Ascending aorta (tissue), 2 donors: ENCODE results near the gene EDRF1. TPM values are rescaled to one million over a fixed set of nuclear protein-coding genes. Genes with fewer than 3 reads are reported as not detected.

Experiments used
- DNase-seq, 2 donors: peaks; one replicate each; pipeline ENCODE4 v3.0.0-alpha.2; 2019; ENCODE audit warnings: low spot score in 2 of 2
- H3K27ac ChIP-seq, 2 donors: fragments of 200-600 bp; sonication (generic); one replicate each; pipeline ENCODE4 v1.5.1; 2016 to 2017; ENCODE audit warnings: mild to moderate bottlenecking in 1 of 2
- H3K27me3 ChIP-seq: fragments of 200-600 bp; sonication (generic); one replicate; pipeline ENCODE4 v1.5.1; 2017
- H3K36me3 ChIP-seq, 2 donors: fragments of 200-600 bp; sonication (generic); one replicate each; pipeline ENCODE4 v1.5.1; 2016
- H3K4me1 ChIP-seq, 2 donors: fragments of 200-600 bp; sonication (generic); one replicate each; pipeline ENCODE4 v1.5.1; 2016 to 2017; ENCODE audit warnings: mild to moderate bottlenecking in 1 of 2
- H3K4me3 ChIP-seq, 2 donors: fragments of 200-600 bp; sonication (generic); one replicate each; pipeline ENCODE4 v1.5.1; 2016 to 2017; ENCODE audit warnings: mild to moderate bottlenecking in 1 of 2
- H3K9me3 ChIP-seq, 2 donors: fragments of 200-600 bp; sonication (generic); one replicate each; pipeline ENCODE4 v1.5.1; 2016
- intact Hi-C: fragments of 100-400 bp; cut with DNase I; formaldehyde crosslinking; loops from one replicate; pipeline ENCODE4 v1.15.1; 2023
- total RNA-seq: library from RNA; depleted of rRNA; stranded (reverse); fragments of >200 nt; gene quantifications from one replicate; pipeline ENCODE4 v1.1.0, GENCODE V29; 2016
- TF ChIP-seq, protein P1 (sequence below), 3 experiments: fragments of 200-600 bp in 2 of 3; fragments of 450-650 bp in 1 of 3; sonication (generic) in 2 of 3; IDR thresholded peaks; one replicate each; pipeline ENCODE4 v1.5.1; 2016 to 2019; ENCODE audit warnings: antibody characterized with exemption in 3 of 3, mild to moderate bottlenecking in 1 of 3, moderate library complexity in 1 of 3

EDRF1 gene
- total RNA-seq, 1 donor from 2014 or later = 0.53 TPM

DNA sequence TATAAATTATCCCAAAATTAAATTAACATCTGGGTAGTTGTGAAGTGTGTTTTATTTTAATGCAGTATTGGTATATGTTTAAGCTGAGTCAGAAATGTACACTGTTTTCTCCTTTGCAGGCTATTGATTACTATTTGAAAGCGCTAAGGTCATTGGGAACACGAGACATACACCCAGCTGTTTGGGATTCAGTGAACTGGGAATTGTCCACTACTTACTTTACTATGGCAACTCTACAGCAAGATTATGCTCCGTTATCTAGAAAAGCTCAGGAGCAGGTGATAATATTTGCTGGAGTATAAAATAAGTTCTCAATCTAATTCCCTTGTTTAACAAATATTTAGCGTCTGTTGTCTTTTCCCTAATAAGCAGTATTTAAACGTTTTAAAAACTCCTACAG is 27.9 kb downstream of the EDRF1 start:
- TF ChIP-seq, protein P1, sequence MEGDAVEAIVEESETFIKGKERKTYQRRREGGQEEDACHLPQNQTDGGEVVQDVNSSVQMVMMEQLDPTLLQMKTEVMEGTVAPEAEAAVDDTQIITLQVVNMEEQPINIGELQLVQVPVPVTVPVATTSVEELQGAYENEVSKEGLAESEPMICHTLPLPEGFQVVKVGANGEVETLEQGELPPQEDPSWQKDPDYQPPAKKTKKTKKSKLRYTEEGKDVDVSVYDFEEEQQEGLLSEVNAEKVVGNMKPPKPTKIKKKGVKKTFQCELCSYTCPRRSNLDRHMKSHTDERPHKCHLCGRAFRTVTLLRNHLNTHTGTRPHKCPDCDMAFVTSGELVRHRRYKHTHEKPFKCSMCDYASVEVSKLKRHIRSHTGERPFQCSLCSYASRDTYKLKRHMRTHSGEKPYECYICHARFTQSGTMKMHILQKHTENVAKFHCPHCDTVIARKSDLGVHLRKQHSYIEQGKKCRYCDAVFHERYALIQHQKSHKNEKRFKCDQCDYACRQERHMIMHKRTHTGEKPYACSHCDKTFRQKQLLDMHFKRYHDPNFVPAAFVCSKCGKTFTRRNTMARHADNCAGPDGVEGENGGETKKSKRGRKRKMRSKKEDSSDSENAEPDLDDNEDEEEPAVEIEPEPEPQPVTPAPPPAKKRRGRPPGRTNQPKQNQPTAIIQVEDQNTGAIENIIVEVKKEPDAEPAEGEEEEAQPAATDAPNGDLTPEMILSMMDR (IDR thresholded peaks at IDR 0.05) = no peak
- DNase-seq = no peak
- no peaks in the 10 kb centered on the region for H3K4me1 ChIP-seq
- H3K4me3 ChIP-seq = no peak overlapping the region
- no peak overlapping the region for H3K27ac ChIP-seq
- peaks cover 80 to 97% of the 10 kb centered on the region in 2 donors for H3K36me3 ChIP-seq
- intact Hi-C loops = no loop called here
- H3K27me3 ChIP-seq = no peaks in the 10 kb centered on the region
- H3K9me3 ChIP-seq = no peaks in the 10 kb centered on the region

DNA sequence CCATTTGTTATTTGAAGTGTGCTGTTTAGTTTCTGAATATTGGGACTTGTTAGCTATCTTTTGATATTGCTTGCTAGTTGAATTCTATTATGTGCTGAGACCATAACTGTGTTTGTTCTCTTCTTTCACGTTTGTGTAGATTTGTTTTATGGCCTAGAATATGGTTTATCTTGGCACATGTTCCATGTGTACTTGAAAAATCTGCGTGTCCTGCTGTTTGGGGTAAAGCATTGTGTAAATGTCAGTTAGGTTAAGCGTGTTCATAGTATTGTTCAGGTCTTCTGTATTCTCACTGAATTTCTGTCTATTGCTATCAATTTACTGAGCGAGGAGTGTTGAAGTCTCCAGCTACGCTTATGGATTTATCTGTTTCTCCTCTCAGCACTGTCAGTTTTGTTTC is 36.7 kb downstream of the EDRF1 start:
- intact Hi-C loops = no loop called here

DNA sequence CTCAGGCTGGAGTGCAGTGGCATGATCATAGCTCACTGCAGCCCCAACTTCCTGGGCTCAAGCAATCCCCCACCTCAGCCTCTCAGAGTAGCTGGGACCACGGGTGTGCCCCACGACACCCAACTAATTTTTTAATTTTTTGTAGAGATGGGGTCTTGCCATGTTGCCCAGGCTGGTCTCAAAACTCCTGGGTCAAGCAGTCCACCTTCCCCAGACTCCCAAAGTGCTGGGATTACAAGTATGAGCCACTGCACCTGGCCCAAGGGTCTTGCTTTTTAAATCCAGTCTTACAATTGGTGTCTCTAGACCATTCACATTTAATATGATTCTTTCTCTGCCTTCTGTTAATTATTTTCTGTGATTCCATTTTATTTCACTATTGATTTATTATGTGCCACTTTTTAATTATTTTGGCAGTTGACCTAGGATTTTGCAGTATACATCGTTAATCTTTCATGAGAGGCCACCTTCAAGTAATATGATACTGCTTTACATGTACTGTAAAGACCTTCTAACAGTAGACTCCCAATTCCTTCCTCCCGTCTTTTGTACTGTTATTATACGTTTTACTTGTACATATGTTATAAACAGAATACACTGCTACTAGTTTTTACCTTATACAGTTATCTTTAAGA is 37.5 kb downstream of the EDRF1 start:
- intact Hi-C loops = no loop called here
- Histone ChIP-seq H3K27me3 (no peaks in the 10 kb centered on the region), H3K4me3 (no peak overlapping the region), H3K9me3 (no peaks in the 10 kb centered on the region), H3K4me1 (no peaks in the 10 kb centered on the region), H3K36me3 (peaks cover 48 to 94% of the 10 kb centered on the region in 2 donors), H3K27ac (no peak overlapping the region)
- no peak for DNase-seq
- TF ChIP-seq, protein P1 (IDR thresholded peaks at IDR 0.05) = no peak

More for the DNA sequence above, 36.7 kb downstream of the EDRF1 start:
- TF ChIP-seq, protein P1 (IDR thresholded peaks at IDR 0.05) = no peak
- Histone ChIP-seq H3K27ac (no peak overlapping the region), H3K27me3 (no peaks in the 10 kb centered on the region), H3K36me3 (peaks cover 56 to 94% of the 10 kb centered on the region in 2 donors), H3K4me3 (no peak overlapping the region), H3K4me1 (no peaks in the 10 kb centered on the region), H3K9me3 (no peaks in the 10 kb centered on the region)
- DNase-seq = no peak

DNA sequence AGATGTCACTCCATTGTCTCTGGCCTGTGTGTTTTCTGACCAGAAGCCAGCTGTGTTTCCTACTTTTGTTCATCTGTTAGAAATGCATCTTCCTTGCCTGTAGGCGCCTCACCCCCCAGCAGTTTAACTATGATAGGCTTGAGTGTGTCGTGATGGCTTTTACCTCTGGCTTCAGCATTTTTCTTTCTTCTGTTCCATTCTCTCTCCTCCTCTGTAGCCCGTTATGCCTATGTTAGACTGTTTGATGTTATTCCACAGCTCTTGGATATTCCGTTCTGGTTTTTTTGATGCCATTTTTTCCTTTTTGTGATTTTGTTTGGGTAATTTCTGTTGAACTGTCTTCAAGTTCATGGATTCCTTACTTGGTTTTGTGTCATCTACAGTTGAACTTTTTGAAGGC is 38.2 kb downstream of the EDRF1 start:
- intact Hi-C loops = no loop called here
- no peak for DNase-seq

DNA sequence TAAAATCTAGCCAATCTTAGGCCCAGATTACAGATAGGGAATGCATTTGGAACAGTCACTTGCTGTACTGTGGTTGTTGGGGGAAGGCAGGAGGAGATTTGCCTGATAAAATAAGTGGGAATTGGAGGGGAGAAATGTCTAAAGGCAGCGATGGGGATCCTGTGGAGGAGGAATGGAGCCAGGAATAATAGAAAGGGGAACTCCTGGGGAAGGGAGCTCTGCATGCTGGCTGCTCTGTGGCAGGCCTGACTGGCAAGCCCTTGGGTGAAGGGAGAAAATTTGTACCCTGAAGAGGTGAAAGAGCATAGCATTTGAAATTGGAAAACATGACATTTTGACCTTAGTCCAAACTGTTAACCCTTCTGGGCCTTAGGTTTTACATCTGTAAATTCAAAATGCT is 42.5 kb downstream of the EDRF1 start:
- H3K4me1 ChIP-seq = no peaks in the 10 kb centered on the region
- intact Hi-C loops = no loop called here
- H3K27me3 ChIP-seq = no peaks in the 10 kb centered on the region
- no peak overlapping the region for H3K27ac ChIP-seq
- H3K36me3 ChIP-seq = peaks cover 47 to 83% of the 10 kb centered on the region in 2 donors
- H3K4me3 ChIP-seq = no peak overlapping the region
- no peak for DNase-seq
- H3K9me3 ChIP-seq = no peaks in the 10 kb centered on the region
- TF ChIP-seq, protein P1 (IDR thresholded peaks at IDR 0.05) = no peak

More for the DNA sequence above, 38.2 kb downstream of the EDRF1 start:
- Histone ChIP-seq H3K4me1 (no peaks in the 10 kb centered on the region), H3K27ac (no peak overlapping the region), H3K27me3 (no peaks in the 10 kb centered on the region), H3K9me3 (no peaks in the 10 kb centered on the region), H3K4me3 (no peak overlapping the region), H3K36me3 (peaks cover 50 to 88% of the 10 kb centered on the region in 2 donors)
- TF ChIP-seq, protein P1 (IDR thresholded peaks at IDR 0.05) = no peak
